GM19467 (cell line): ENCODE measurements around the gene PCDHGB6.
A peak's percentile ranks its signal among the peaks of the same experiment; 100 is the strongest.
"Not testable (repeated sequence)": the region's sequence is repeated elsewhere in the genome, so short reads cannot be mapped to it uniquely, and the experiment has no call there.

Experiments
- ATAC-seq: cut with Tn5 transposase; IDR thresholded peaks from one replicate; pipeline ENCODE4 v1.9.1; 2021; ENCODE audit warnings: mild to moderate bottlenecking, moderate library complexity; ENCODE audit not compliant: unreplicated experiment

The PCDHGB6 gene

DNA sequence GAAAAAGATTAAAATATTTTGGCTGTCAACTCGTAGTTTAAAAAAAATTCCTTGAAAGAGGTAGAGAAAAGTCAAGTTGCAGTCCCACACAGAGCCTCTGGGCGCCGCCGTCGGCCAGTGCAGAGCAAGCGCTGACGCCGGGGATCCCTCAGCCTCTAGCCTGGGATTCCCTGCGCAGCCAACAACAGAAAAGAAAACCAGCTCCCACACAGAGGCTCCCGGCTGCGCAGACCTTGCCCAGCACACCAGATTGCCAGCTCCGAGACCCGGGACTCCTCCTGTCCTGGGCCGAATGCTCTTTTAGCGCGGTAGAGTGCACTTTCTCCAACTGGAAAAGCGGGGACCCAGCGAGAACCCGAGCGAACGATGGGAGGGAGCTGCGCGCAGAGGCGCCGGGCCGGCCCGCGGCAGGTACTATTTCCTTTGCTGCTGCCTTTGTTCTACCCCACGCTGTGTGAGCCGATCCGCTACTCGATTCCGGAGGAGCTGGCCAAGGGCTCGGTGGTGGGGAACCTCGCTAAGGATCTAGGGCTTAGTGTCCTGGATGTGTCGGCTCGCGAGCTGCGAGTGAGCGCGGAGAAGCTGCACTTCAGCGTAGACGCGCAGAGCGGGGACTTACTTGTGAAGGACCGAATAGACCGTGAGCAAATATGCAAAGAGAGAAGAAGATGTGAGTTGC lies 9.8 kb downstream of the PCDHGB6 start, which contains the start of gene PCDHGB7:
TSS of gene PCDHGB7 (plus strand) at position 184 of the 679 bp plus-strand sequence. CDS start at position 367, 183 bp downstream.
- ATAC-seq = peak; percentile 75

DNA sequence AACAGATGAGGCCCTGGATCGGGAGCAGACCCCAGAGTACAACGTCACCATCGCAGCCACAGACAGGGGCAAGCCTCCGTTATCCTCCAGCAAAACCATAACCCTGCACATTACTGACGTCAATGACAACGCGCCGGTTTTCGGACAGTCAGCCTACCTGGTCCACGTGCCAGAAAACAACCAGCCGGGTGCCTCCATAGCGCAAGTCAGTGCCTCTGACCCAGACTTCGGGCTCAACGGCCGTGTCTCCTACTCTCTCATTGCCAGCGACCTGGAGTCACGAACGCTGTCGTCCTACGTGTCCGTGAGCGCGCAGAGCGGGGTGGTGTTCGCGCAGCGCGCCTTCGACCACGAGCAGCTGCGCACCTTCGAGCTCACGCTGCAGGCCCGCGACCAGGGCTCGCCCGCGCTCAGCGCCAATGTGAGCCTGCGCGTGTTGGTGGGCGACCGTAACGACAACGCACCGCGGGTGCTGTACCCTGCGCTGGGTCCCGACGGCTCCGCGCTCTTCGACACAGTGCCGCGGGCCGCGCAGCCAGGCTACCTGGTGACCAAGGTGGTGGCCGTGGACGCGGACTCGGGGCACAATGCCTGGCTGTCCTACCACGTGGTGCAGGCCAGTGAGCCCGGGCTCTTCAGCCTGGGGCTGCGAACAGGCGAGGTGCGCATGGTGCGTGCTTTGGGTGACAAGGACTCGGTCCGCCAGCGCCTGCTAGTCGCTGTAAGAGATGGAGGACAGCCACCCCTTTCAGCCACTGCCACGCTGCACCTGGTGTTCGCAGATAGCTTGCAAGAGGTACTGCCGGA lies 11.5 kb downstream of the PCDHGB6 start:
- ATAC-seq = no peak

DNA sequence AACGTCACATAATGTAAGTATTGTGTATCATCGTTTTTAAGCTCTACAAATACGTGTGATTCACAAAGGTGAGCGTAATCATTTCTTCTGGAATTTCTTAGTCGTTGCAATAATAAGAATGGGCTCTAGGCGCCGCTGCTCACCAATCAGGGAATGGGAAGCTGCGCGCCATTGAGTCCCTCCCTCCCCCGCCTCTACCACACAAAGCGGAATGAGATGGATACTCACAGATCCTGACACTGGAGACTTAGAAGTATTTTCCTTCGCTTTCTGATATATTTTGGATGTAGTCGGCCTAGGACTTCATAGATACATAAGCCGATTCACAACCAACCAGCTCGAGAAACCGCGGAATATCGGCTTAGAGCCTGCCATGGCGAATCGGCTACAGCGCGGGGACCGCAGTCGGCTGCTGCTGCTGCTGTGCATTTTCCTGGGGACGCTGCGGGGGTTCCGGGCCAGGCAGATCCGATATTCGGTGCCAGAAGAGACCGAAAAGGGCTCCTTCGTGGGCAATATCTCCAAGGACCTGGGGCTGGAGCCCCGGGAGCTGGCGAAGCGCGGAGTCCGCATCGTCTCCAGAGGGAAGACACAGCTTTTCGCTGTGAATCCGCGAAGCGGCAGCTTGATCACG lies 13.2 kb downstream of the PCDHGB6 start, which contains the start of gene PCDHGA11:
TSS of gene PCDHGA11 (plus strand) at position 197 of the 634 bp plus-strand sequence. CDS start at position 374, 177 bp downstream.
- no peak for ATAC-seq

DNA sequence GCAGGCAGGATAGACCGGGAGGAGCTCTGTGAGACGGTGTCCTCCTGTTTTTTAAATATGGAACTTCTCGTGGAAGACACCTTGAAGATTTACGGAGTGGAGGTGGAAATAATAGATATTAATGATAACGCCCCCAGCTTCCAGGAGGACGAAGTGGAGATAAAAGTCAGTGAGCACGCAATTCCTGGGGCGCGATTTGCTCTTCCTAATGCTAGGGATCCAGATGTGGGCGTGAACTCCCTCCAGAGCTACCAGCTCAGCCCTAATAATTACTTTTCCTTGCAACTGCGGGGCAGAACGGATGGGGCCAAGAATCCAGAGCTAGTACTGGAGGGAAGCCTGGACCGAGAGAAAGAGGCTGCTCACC lies 13.7 kb downstream of the PCDHGB6 start:
- no peak for ATAC-seq

DNA sequence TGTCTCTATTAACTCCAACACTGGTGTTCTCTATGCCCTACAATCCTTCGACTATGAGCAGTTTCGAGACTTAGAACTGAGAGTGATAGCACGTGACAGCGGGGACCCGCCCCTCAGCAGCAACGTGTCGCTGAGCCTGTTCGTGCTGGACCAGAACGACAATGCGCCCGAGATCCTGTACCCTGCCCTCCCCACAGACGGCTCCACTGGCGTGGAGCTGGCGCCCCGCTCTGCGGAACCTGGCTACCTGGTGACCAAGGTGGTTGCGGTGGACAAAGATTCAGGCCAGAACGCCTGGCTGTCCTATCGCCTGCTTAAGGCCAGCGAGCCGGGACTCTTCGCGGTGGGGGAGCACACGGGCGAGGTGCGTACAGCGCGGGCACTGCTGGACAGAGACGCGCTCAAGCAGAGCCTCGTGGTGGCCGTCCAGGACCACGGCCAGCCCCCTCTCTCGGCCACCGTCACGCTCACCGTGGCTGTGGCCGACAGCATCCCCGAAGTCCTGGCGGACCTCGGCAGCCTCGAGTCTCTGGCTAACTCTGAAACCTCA lies 15.0 kb downstream of the PCDHGB6 start:
- ATAC-seq = no peak

DNA sequence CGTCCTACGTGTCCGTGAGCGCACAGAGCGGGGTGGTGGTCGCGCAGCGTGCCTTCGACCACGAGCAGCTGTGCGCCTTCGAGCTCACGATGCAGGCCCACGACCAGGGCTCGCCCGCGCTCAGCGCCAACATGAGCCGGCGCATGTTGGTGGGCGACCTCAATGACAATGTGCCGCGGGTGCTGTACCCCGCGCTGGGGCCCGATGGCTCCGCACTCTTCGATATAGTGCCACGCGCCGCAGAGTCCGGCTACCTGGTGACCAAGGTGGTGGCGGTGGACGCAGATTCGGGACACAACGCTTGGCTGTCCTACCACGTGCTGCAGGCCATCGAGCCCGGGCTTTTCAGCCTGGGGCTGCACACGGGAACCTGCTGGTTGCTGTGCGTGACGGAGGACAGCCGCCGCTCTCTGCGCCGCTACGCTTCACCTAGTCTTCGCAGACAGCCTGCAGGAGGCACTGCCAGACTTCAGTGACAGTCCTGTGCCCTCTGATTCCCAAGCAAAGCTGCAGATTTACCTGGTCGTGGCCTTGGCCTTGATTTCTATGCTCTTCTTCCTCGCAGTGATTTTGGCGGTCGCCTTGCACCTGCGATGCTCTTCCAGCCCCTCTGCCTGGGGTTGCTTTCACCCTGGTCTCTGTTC lies 20.1 kb downstream of the PCDHGB6 start:
- no peak for ATAC-seq

DNA sequence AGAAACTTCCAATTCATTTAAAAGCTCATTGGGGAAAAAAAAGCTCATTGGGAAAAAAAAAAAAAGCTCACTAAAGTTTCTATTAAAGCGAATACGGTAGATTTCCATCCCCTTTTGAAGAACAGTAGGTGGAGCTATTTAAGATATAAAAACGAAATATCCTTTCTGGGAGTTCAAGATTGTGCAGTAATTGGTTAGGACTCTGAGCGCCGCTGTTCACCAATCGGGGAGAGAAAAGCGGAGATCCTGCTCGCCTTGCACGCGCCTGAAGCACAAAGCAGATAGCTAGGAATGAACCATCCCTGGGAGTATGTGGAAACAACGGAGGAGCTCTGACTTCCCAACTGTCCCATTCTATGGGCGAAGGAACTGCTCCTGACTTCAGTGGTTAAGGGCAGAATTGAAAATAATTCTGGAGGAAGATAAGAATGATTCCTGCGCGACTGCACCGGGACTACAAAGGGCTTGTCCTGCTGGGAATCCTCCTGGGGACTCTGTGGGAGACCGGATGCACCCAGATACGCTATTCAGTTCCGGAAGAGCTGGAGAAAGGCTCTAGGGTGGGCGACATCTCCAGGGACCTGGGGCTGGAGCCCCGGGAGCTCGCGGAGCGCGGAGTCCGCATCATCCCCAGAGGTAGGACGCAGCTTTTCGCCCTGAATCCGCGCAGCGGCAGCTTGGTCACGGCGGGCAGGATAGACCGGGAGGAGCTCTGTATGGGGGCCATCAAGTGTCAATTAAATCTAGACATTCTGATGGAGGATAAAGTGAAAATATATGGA lies 22.7 kb downstream of the PCDHGB6 start, which contains the start of gene PCDHGA12:
TSS of gene PCDHGA12 (plus strand) at position 176 of the 782 bp plus-strand sequence. CDS start at position 429, 253 bp downstream.
- peak; percentile 90 for ATAC-seq

DNA sequence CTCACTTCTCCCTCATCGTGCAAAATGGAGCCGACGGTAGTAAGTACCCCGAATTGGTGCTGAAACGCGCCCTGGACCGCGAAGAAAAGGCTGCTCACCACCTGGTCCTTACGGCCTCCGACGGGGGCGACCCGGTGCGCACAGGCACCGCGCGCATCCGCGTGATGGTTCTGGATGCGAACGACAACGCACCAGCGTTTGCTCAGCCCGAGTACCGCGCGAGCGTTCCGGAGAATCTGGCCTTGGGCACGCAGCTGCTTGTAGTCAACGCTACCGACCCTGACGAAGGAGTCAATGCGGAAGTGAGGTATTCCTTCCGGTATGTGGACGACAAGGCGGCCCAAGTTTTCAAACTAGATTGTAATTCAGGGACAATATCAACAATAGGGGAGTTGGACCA lies 23.5 kb downstream of the PCDHGB6 start:
- ATAC-seq = no peak

DNA sequence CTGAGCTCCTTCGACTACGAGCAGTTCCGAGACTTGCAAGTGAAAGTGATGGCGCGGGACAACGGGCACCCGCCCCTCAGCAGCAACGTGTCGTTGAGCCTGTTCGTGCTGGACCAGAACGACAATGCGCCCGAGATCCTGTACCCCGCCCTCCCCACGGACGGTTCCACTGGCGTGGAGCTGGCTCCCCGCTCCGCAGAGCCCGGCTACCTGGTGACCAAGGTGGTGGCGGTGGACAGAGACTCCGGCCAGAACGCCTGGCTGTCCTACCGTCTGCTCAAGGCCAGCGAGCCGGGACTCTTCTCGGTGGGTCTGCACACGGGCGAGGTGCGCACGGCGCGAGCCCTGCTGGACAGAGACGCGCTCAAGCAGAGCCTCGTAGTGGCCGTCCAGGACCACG lies 24.5 kb downstream of the PCDHGB6 start:
- not testable (repeated sequence) for ATAC-seq

DNA sequence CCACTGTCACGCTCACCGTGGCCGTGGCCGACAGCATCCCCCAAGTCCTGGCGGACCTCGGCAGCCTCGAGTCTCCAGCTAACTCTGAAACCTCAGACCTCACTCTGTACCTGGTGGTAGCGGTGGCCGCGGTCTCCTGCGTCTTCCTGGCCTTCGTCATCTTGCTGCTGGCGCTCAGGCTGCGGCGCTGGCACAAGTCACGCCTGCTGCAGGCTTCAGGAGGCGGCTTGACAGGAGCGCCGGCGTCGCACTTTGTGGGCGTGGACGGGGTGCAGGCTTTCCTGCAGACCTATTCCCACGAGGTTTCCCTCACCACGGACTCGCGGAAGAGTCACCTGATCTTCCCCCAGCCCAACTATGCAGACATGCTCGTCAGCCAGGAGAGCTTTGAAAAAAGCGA lies 24.9 kb downstream of the PCDHGB6 start:
- ATAC-seq = not testable (repeated sequence)

DNA sequence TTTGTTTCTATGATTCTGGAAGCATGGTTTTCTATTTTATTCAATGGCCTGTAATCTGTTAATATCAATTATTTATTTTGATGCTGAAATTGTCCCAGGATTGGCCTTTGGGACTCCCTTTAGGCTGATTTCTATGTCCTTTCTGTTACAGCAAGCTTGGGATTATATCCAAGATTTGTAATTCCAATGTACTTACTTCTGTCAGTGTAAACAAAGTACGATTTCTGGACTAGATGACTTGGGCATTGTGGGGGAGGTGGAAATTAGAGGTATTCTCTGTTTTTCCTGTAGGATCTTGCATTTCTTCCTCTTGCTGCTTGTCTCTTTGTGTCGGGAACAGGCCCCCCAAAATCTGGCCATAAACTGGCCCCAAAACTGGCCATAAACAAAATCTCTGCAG lies 26.2 kb downstream of the PCDHGB6 start:
- ATAC-seq = no peak

DNA sequence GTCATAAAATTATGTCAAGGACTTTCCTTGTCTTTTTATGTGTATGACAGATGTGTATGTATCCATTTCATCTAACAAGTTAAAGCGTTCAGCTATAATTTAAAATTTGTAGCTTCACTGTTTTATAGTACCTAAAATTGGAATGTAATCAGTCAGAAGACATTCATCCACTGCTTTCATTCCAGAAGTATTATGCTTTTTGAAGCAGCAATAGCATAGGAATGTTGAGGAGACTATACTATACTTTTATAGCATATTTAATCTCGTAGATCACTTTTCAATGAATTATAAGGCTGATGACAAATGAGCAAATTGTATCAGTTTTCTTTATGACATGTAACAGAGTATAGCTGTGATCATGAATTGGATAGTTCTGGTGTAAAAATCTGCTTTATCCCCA lies 29.4 kb downstream of the PCDHGB6 start:
- ATAC-seq = no peak

DNA sequence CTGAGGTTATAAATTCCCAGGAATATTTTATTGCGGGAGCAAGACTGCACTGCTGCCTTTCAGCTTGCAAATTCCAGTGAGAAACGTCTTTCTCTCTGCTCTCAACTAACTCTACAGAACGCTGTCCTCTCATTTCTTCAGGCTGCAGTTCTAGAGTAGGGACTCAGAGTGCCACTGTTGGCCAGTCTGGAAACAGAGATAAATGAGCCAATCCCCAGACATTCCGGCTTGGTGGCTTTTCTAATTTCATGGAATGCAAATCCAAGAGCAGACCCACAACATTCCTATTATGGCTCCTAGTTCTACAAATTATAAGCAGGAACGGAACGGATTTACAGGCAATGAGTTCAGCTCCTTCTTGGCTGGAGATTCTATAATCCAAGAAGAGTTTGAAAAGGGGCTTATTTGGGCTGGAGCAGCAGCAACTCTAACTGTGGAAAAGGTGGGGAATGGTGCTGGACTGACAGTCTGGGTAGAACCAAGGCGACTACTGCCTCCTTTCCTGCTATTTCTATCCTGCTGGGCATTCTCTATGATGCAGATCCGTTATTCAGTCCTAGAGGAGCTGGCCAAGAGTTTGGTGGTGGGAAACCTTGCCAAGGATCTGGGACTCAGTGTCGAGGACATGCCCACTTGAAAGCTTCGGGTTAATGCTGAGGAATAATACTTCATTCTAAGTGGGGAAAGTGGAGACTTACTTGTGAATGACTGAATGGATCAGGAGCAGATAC lies 31.8 kb downstream of the PCDHGB6 start:
- no peak for ATAC-seq

DNA sequence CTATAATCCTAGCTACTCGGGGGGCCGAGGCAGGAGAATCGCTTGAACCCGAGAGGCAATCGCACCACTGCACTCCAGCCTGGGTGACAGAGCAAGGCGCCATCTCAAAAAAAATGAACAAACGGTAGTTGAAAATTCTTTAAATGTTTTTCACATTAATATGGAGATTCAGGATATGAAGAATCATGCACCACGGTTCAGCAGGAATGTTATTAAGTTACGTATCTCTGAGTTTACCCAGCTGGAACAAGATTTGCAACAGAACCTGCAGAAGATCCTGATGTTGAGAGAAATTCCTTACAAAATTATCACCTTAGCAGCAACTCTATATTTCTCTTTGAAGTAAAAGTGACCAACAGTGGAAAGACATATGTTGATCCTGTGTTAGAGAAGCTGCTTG lies 32.5 kb downstream of the PCDHGB6 start:
- ATAC-seq = no peak

DNA sequence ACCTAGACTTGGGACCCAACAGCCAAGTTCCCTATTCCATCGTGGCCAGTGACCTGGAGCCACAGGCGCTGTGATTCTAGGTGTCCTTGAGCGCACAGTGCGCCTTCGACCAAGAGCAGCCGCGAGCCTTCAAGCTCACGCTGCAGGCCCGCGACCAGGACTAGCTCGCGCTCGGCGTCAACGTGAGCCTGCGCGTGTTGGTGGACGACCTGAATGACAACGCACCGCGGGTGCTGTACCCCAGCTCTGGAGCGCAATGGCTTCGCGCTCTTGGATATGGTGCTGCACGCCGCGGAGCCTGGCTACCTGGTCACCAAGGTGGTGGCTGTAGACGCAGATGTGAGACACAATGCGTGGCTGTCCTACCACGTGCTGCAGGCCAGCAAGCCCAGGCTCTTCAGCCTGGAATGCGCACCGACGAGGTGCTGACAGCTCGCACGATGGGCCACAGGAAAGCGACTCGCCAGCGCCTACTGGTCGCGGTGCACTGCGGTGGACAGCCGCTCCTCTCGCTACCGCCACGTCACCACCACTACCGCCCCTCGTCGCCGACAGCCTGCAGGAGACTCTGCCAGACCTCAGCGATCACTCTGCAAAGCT lies 33.9 kb downstream of the PCDHGB6 start:
- ATAC-seq = no peak
